H1 (cell line): ENCODE data around the gene EIPR1. TPM values are rescaled to one million over a fixed set of nuclear protein-coding genes. Genes with fewer than 3 reads are reported as not detected.
"Not testable (repeated sequence)": the region's sequence is repeated elsewhere in the genome, so short reads cannot be mapped to it uniquely, and the experiment has no call there.

Experiments
- CTCF ChIA-PET: fragments of 300-600 bp; sonication (Branson Sonifier 250); formaldehyde crosslinking; loops from one replicate; lab custom pipeline; 2021; ENCODE audit not compliant: partially characterized antibody; lab: Charles Lee
- POLR2A ChIA-PET: fragments of 300-600 bp; sonication (Branson Sonifier 250); formaldehyde crosslinking; loops from one replicate; lab custom pipeline; 2021; ENCODE audit warnings: inconsistent platforms; ENCODE audit not compliant: partially characterized antibody; lab: Charles Lee
- DNase-seq, 2 experiments: peaks; one replicate each; pipeline versions ENCODE4 v3.0.0 to v3.0.0-alpha.2; 2010 to 2022; ENCODE audit warnings: low spot score in 2 of 2, low read depth in 1 of 2, mixed read lengths in 1 of 2
- FAIRE-seq: peaks from 2 replicates; lab custom pipeline; 2011; peaks lifted over from hg19 to GRCh38; lab: Jason Lieb, UNC
- H2AFZ ChIP-seq: 2 replicates; pipeline ENCODE4 v1.8.1; 2012; ENCODE audit warnings: low read length, inconsistent platforms
- H2AK5ac ChIP-seq: 2 replicates; pipeline ENCODE4 v1.6.1; 2013; ENCODE audit warnings: low read depth, low read length
- H2BK120ac ChIP-seq: replicated peaks from 2 replicates; pipeline ENCODE3; 2013; ENCODE audit warnings: low read depth, low read length, inconsistent platforms
- H2BK12ac ChIP-seq: 2 replicates; pipeline ENCODE4 v1.6.1; 2013; ENCODE audit warnings: low read depth, low read length
- H2BK15ac ChIP-seq: 2 replicates; pipeline ENCODE4 v1.6.1; 2013; ENCODE audit warnings: low read length
- H2BK20ac ChIP-seq: 2 replicates; pipeline ENCODE4 v1.6.1; 2013; ENCODE audit warnings: low read length
- H2BK5ac ChIP-seq: 2 replicates; pipeline ENCODE4 v1.6.1; 2013; ENCODE audit warnings: low read depth, low read length
- H3K14ac ChIP-seq: 2 replicates; pipeline ENCODE4 v1.6.1; 2013; ENCODE audit warnings: inconsistent platforms; ENCODE audit not compliant: insufficient read length
- H3K18ac ChIP-seq: 2 replicates; pipeline ENCODE4 v1.6.1; 2013; ENCODE audit warnings: low read length; ENCODE audit errors: extremely low read depth
- H3K23ac ChIP-seq: 2 replicates; pipeline ENCODE4 v1.6.1; 2013; ENCODE audit warnings: inconsistent platforms; ENCODE audit not compliant: insufficient read length
- H3K23me2 ChIP-seq: 2 replicates; pipeline ENCODE4 v1.6.1; 2013; ENCODE audit warnings: low read depth, low read length
- H3K27ac ChIP-seq: 2 replicates; pipeline ENCODE4 v1.6.1; 2011; ENCODE audit warnings: low read depth, low read length, inconsistent platforms
- H3K27me3 ChIP-seq, 4 experiments: replicated peaks in 1 of 4; 1 replicate in 1 of 4; 2 replicates in 3 of 4; pipeline versions ENCODE4 v1.6.1 to v1.8.1; 2011 to 2013; ENCODE audit warnings: low read length in 3 of 4, mild to moderate bottlenecking in 3 of 4, inconsistent platforms in 2 of 4, mixed read lengths in 2 of 4, moderate library complexity in 1 of 4; ENCODE audit not compliant: control insufficient read depth in 3 of 4, insufficient read depth in 3 of 4; ENCODE audit errors: extremely low read depth in 1 of 4
- H3K36me3 ChIP-seq, 4 experiments: 2 replicates each; pipeline versions ENCODE4 v1.6.1 to v1.8.1; 2011 to 2013; ENCODE audit warnings: mild to moderate bottlenecking in 4 of 4, low read length in 3 of 4, moderate library complexity in 2 of 4, control low read depth in 1 of 4, inconsistent platforms in 1 of 4; ENCODE audit not compliant: insufficient read depth in 4 of 4, control insufficient read depth in 2 of 4
- H3K4ac ChIP-seq: replicated peaks from 2 replicates; pipeline ENCODE3; 2013; ENCODE audit warnings: low read length, low read depth, mixed read lengths, inconsistent platforms; ENCODE audit not compliant: insufficient read length
- H3K4me1 ChIP-seq, 4 experiments: replicated peaks in 1 of 4; 1 replicate in 1 of 4; 2 replicates in 3 of 4; pipeline versions ENCODE4 v1.6.1 to v1.8.1; 2011 to 2013; ENCODE audit warnings: low read length in 3 of 4, inconsistent platforms in 2 of 4, mixed read lengths in 1 of 4; ENCODE audit not compliant: insufficient read depth in 4 of 4, control insufficient read depth in 3 of 4
- H3K4me2 ChIP-seq, 2 experiments: 2 replicates each; pipeline versions ENCODE4 v1.6.1 to v1.8.1; 2011 to 2013; ENCODE audit warnings: low read depth in 2 of 2, low read length in 2 of 2, control low read depth in 1 of 2, inconsistent platforms in 1 of 2, mild to moderate bottlenecking in 1 of 2; ENCODE audit not compliant: insufficient read depth in 1 of 2
- H3K4me3 ChIP-seq, 4 experiments: fragments of 200-600, 300-600 bp in 1 of 4; sonication (generic), shearing (Covaris generic), sonication (Bioruptor Twin) in 1 of 4; 2 replicates each; pipeline versions ENCODE4 v1.5.1 to v1.8.1; 2011 to 2016; ENCODE audit warnings: low read length in 4 of 4, low read depth in 3 of 4, control low read depth in 2 of 4, inconsistent platforms in 2 of 4, mild to moderate bottlenecking in 2 of 4, mixed read lengths in 1 of 4, moderate library complexity in 1 of 4; ENCODE audit not compliant: insufficient read depth in 2 of 4; ENCODE audit errors: extremely low read depth in 1 of 4
- H3K56ac ChIP-seq: replicated peaks from 2 replicates; pipeline ENCODE3; 2013; ENCODE audit warnings: low read depth, mild to moderate bottlenecking, mixed read lengths, low read length, inconsistent platforms; ENCODE audit not compliant: insufficient read length
- H3K79me1 ChIP-seq: 2 replicates; pipeline ENCODE4 v1.6.1; 2013; ENCODE audit warnings: low read depth, low read length, control low read depth
- H3K79me2 ChIP-seq, 2 experiments: 2 replicates each; pipeline versions ENCODE4 v1.6.1 to v1.8.1; 2012 to 2013; ENCODE audit warnings: low read length in 2 of 2, mild to moderate bottlenecking in 2 of 2, inconsistent platforms in 1 of 2; ENCODE audit not compliant: insufficient read depth in 2 of 2, control insufficient read depth in 1 of 2
- H3K9ac ChIP-seq, 4 experiments: replicated peaks in 1 of 4; 1 replicate in 1 of 4; 2 replicates in 3 of 4; pipeline versions ENCODE4 v1.6.1 to v1.8.1; 2011 to 2013; ENCODE audit warnings: low read depth in 3 of 4, low read length in 3 of 4, control low read depth in 2 of 4, mild to moderate bottlenecking in 2 of 4, moderate library complexity in 2 of 4, inconsistent platforms in 1 of 4; ENCODE audit errors: extremely low read depth in 1 of 4
- H3K9me3 ChIP-seq, 2 experiments: 2 replicates each; pipeline versions ENCODE4 v1.6.1 to v1.8.1; 2012 to 2013; ENCODE audit warnings: mild to moderate bottlenecking in 2 of 2, moderate library complexity in 2 of 2, control low read depth in 1 of 2, inconsistent platforms in 1 of 2, low read depth in 1 of 2, low read length in 1 of 2, mixed read lengths in 1 of 2; ENCODE audit not compliant: insufficient read depth in 2 of 2
- H4K20me1 ChIP-seq, 2 experiments: replicated peaks in 1 of 2; 2 replicates each; pipeline versions ENCODE3 to v1.8.1; 2011 to 2013; ENCODE audit warnings: inconsistent platforms in 2 of 2, low read length in 2 of 2, mild to moderate bottlenecking in 1 of 2; ENCODE audit not compliant: insufficient read depth in 2 of 2, control insufficient read depth in 1 of 2
- H4K5ac ChIP-seq: 2 replicates; pipeline ENCODE4 v1.6.1; 2013; ENCODE audit warnings: low read length, low read depth, mixed read lengths, inconsistent platforms; ENCODE audit not compliant: insufficient read length
- H4K8ac ChIP-seq: 2 replicates; pipeline ENCODE4 v1.8.0; 2013; ENCODE audit warnings: mild to moderate bottlenecking, moderate library complexity, low read length, inconsistent platforms; ENCODE audit not compliant: insufficient read depth; ENCODE audit errors: extremely low read depth
- H4K91ac ChIP-seq: replicated peaks from 2 replicates; pipeline ENCODE3; 2013; ENCODE audit warnings: low read length, mixed read lengths, inconsistent platforms; ENCODE audit not compliant: insufficient read length
- WGBS, 2 experiments: shearing (Covaris generic) in 1 of 2; methylation state at CpG; one replicate each; pipeline versions ENCODE4 v1.1.6 to v1.1.7; 2013 to 2015; ENCODE audit warnings: low lambda C conversion rate in 2 of 2, mixed read lengths in 2 of 2, inconsistent platforms in 1 of 2, low coverage in 1 of 2, missing lambda C conversion rate in 1 of 2; ENCODE audit not compliant: insufficient replicate concordance in 2 of 2, insufficient coverage in 1 of 2, insufficient read length in 1 of 2; ENCODE audit errors: extremely low coverage in 1 of 2, missing lambda C conversion rate in 1 of 2; 5-methylcytosine and 5-hydroxymethylcytosine counted together
- polyA plus RNA-seq, 7 experiments: library from polyadenylated mRNA; depleted of rRNA in 3 of 7; stranded (reverse) in 5 of 7; unstranded in 2 of 7; fragments of >200 nt in 5 of 7; fragments of 200-250 nt in 2 of 7; gene quantifications; 1 replicate in 5 of 7; 2 replicates in 1 of 7; 4 replicates in 1 of 7; pipeline versions ENCODE4 v1.2.1 to v1.2.3, GENCODE V29; 2011 to 2013; ENCODE audit warnings: missing spikeins in 2 of 7, mixed read lengths in 2 of 7
- total RNA-seq: library from RNA; stranded (reverse); fragmentation: NEBNext Ultra II Directional; extraction: Animal tissue kit (Norgen Biotek cat#: 25700); gene quantifications from 2 replicates; pipeline ENCODE4 v1.2.1, GENCODE V29; 2021

EIPR1 gene
- total and polyA plus RNA-seq, 2 of the 8 experiments (the other 6 are each of a cell fraction or from before 2014, with no cell fraction given) = 26.3 to 56.4 TPM

DNA sequence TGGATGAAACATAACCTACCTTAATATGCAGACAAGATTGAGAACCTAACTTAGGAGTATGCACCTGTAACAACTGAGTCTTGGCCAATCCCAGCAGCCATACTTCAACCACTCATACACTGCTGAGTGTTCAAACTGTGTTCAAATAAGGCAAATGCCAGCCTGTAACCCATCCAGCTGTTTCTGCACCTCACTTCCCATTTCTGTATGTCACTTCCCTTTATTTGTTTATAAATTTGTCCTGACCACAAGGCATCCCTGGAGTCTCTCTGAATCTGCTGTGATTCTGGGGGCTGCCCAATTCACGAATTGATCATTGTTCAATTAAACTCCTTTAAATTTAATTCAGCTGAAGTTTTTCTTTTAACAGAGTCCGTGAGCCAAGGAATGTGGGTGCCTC, 20.2 kb downstream of the EIPR1 start:
- CTCF ChIA-PET = interaction anchor here (1.6 to 3.1 kb wide), 2 partner anchors 66 to 104 kb away, joined by 4 to 6 read pairs; no protein-coding TSS in a partner anchor
- not testable (repeated sequence) for H3K14ac ChIP-seq

More for the DNA sequence above, 20.2 kb downstream of the EIPR1 start:
- not testable (repeated sequence) for DNase-seq, H2BK120ac ChIP-seq, H2AK5ac ChIP-seq, H4K91ac ChIP-seq, H3K9me3 ChIP-seq, H3K18ac ChIP-seq, H3K23me2 ChIP-seq, H3K4me2 ChIP-seq, H4K20me1 ChIP-seq, H3K79me1 ChIP-seq, H2BK15ac ChIP-seq, H3K27me3 ChIP-seq, H3K27ac ChIP-seq, H3K9ac ChIP-seq, H3K4ac ChIP-seq, H2BK12ac ChIP-seq, H3K56ac ChIP-seq, H2BK20ac ChIP-seq, H4K5ac ChIP-seq, H2BK5ac ChIP-seq, FAIRE-seq, H3K23ac ChIP-seq, H3K4me3 ChIP-seq, H2AFZ ChIP-seq, H4K8ac ChIP-seq
- POLR2A ChIA-PET = interaction anchor here (0.7 to 1.7 kb wide), 3 partner anchors 9 to 22 kb away, joined by 3 to 4 read pairs (median 4); partner anchors contain the start of genes EIPR1 and TRAPPC12
- Histone ChIP-seq H3K79me2 (peaks cover 0 to 39% of the 10 kb centered on the region in 2 experiments; a peak in 2 of 4 replicates), H3K4me1 (peaks cover 0 to 10% (median 0%) of the 10 kb centered on the region in 4 experiments; a peak in 2 of 7 replicates), H3K36me3 (peaks cover 0 to 10% (median 4%) of the 10 kb centered on the region in 4 experiments; a peak in 6 of 8 replicates)
- WGBS, 2 experiments = 90% methylated on average over 2 of the region's 2 CpGs; no CpG with 5 or more reads in 1 of the 2 experiments
